GM19468 (cell line): Measurements from ENCODE around the gene OSBPL5.

Source experiments
- ATAC-seq: cut with Tn5 transposase; IDR thresholded peaks from one replicate; pipeline ENCODE4 v1.9.1; 2021; ENCODE audit warnings: mild to moderate bottlenecking, moderate library complexity, moderate number of reproducible peaks; ENCODE audit not compliant: unreplicated experiment; ENCODE audit errors: extremely low read depth

OSBPL5 gene

DNA sequence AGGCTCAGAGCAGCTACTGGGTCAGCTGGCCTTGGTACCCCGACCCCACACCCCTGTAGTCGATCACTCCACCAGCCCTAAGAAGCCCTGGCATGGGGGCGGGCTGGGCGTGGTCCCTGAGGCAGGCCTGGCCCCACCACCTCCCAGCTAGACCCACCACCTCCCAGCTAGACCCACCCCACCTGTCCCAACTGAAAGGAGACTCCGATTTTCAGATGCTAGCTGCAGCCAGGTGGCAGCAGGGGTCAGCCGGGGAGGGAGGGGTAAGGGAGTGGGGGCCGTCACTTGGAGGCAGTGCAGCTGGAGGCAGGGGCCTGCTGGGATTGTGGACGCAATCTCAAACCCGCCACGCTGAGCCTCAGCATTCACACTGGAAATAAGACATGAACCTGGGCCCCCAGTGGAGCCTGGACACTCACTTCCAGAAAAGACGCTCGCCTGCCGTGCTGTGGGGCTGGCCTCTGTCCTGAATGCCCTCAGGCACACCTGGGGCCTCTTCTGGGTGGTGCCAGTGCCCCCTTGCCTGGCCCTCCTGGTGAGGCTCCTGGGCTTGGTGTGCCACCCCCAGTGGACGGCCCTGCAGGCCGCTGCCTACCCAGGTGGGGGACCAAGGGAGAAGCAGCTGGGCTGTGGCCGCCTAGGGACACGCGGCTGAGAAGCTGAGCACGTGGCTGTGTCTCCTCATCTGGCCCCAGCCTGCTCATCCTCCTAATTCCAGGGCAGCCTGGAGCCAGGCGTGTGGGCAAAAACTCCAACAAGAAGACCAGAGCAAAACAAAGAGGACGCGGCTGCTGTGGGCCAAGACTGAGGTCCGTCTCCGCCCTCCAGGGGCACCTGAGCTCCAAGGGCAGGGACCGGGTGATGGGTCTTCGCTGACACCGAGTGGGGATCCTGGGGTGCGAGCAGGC lies 26.7 kb downstream of the OSBPL5 start:
- no peak for ATAC-seq

DNA sequence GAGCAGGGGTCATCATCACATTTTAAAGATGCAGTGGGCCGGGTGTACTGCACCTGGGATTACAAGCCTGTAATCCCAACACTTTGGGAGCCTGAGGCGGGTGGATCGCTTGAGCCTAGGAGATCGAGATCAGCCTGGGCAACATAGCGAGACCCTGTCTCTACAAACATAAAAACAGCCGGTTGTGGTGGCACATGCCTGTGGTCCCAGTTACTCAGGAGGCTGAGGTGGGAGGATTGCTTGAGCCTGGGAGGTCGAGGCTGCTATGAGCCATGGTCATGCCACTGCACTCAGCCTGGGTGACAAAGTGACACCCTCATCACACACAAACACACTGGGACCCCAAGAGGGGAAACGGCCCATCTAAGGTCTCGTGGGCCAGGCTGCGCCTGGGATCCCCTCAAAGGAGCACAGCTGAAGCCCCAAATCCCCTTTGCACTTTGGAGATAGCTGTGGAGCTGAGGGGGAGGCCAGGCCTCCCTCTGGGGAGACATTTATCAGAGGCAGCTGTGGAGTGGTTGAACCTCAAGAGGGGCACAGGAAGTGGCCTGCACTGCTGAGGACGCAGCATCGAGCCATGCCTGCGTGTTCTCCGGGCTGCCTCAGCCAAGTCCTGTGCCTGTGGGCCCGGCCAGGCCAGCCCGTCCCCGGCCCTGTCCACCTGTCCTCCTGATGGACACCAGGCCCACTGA lies 27.5 kb downstream of the OSBPL5 start:
- ATAC-seq = no peak

DNA sequence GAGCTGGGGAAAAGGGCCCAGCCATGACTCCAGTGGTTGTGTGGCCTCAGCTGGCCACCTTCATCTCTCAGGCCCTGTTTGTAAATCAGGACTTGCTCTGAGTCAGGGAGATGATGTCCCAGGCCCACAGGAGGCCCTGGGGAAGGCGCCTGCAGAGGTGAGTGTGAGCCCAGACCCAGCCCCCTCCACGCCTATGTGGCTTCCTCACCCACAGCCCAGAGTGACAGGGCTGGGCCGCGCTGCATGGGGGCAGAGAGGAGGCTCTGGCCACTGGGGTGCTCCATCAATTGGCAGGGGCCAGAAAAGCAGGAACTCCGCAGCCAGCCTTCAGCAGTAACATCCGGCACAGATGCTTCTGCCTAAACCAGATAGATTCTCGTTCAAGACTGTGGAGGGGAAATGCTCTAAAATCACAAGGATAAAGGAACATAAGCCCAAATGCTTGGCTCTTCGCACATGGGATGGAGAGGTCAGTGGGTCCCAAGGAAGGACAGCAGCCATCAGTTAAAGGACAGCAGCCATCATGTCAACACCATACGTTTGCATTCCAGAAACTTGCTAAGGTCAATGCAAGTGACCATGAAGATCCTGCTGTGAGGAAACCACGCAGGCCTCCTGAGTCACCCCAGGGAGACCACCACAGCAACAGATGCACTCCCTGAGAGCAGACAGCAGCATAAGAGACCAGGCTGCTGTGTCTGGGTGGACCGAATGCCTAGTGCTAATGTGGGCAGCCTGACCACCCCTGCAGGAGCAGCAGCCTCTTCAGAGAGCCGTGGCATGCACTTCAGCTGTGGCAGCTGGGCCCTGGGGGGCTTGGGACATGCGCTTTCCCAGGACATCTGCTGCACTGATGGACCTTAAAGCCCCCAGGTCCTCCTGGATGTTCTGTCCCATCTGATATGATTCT lies 28.3 kb downstream of the OSBPL5 start:
- no peak for ATAC-seq

DNA sequence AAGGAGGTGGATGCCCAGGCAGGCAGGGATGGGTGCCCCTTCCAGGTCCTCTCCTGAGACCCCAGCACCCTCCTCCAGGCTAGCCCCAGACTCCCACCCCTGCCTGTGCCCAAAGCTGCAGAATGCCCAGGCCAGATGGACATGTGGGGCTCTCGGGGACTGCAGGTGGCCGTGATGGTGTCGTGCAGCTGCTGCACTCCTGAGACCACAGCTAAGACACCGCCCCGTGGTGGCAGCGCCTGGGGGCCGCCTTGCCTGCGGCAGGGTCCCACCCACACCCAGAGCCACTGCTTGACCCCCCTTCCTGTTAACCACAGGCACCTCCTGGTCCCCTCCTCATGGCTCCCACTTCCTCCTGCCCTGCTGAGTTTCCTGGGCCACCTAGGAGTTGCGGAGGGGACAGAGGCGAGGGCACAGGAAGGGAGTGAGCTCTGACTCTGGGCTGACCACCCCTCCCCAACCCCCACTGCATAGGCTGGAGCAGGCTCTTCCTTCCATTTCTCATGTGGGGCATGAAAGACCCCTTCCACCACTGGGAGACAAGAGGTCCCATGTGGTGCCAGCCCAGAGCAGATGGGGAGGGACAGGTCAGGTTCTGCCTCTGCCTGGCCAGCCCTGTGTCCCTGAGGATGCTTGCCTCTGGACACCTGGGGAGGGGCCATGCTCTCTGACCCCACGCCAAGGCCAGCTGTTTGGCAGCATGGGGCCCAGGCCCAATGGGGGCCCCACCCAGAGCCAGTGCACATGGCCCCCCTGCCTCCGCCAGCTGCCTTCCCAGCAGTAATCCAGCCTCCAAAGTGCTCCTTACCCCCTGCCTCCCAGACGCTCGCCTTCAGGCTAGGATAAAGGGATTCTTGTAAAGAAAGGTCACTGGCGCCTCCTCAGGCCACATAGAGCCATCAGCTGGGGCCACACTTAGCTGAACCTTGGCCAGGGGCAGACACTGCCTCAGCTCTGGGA lies 29.3 kb downstream of the OSBPL5 start:
- ATAC-seq = no peak

DNA sequence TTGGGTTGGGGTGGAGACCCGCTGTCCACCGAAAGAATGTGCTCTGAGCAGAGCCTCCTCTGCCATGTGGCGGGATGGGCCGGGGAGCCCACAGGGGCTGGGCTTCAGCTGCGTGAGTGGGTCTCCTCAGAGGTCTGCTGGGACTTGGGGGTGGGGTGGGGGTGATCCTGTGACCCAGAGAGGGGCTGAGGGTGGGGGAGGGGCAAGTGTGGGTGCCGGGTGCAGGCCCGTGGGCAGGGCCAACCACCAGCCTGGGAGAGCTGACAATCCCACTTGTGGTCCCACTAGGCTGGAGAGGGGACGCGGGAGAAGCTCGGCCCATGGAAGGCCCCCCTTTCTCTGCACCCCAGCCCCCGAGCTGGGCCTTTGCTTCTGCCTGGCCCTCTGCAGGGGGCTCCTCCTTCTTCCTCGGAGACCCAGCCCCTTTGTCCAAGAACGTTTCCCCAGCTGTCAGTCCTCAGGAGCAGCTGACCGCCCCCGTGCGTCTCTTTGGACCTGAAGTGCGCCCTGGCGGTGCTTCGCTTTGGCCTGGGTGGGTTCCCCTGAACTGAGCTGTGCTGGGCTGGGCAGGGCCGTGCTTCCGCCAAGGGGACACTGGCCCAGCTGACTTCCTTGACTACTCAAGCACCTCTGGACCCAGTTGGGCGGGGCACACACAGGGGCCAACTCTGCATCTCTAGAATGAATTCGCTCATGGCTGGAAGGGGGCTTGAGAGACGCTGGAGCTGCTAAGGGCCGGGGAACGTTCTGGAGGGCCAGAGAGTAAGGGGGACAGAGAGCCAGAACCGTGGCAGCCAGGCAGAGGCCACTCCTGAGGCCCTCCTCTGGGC lies 30.2 kb downstream of the OSBPL5 start:
- no peak for ATAC-seq

DNA sequence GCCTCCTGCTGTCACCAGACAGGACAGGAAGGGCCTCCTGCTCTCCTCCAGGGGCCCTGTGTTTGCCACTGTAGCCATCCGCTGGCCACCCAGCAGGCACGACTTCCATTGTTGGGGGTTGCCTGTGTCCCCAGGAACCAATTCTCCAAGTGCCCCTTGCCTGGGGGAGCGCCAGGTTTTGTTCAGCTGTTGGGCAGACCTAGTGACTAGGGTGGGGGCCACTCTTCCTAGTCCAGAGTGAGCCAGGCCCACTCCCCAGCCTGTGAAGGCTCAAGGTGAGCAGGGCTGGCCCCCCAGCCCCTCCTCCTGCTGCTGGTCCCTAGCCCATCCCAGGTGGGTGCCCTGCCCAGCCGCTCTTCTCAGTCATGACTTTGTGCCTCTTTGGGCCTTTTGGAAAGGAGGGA lies 30.9 kb downstream of the OSBPL5 start:
- ATAC-seq = no peak

DNA sequence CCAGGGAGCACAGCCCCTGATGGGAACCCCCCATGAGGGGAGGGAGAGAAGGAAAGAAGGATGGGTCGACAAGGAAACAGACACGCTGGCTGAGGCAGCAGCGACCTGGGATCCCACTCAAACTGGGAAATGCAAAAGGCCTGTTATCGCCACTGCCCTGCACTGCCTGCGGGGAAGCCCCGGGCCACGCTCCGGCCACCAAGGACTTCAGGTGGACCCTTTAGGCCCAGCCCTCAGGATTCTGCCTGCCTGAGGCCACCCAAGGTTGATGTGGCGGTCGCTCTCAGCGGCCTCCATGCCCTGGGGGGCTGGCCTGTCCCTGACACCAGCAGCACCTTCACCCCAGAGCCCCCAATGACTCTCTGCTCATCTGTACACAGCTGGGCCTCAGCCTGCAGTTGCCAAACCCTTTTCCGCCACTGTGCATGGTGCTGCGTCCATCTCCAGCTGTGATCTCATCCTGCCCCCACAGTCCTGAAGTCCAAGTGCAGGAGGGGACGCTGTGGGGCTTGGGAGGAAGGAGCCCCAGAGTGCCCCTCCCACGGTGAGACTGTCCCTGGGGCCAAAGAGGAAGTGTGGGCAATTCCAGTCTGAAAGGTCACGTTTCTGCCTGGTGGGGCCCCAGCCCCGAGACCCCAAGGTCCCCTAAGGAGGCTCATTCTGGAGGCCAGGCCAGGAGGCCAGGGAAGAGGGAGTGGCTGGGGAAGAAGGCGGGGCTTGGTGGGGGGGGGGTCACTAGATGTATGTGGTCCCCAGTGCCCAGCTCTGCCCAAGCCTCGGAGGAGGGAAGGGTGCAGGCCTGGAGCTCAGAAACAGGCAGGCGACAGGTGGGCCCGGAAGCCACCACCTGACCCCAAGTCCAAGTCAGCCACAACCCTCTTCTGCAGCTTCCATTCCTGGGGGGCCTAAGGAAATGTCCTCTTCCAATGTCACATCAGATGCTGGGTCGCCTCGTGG lies 31.6 kb downstream of the OSBPL5 start:
- ATAC-seq = no peak

DNA sequence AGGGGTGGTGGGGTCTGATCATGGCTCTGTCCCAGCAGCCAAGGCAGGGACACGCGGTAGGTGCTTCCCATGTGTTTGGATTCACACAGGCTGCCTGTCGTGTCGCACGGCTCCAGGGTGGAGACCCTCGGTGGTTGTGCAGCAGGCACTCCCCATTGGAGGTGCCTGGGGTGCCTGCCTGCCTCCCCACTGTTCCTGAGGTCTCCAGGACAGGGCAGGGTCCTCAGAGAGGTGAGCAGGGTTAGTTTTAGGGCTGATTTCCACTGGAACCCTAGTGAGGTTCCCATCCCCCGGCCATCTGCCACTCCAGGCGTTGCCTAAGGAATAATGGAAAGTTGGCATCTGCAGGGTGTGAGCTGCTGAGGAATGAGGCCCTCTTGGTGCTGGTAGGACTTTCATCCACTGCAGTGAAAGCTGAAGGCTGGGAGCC lies 32.3 kb downstream of the OSBPL5 start:
- ATAC-seq = no peak

DNA sequence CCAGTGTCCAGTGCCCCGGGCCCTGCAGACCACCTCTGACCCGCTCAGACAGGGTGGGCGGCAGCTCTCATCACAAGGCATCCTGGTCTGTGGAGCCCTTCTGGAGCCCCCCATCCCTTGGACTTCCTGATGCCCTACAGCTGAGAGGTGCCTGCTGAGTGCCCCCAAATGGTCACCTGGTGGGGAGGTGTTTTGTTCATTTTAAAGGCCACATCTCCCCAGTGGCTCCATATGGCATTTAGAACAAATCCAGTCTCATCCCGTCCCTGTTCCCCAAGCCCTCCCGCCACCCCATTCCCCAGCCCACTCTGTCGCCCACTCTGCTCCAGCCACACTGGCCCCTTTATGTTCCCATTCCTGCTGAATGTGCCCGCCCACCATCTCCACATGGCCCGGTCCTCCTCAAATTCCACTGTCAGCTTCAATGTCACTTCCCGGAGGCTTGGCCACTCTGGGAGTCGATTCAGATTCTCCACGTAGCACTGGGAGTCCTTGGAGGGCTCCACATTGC lies 32.8 kb downstream of the OSBPL5 start:
- no peak for ATAC-seq

DNA sequence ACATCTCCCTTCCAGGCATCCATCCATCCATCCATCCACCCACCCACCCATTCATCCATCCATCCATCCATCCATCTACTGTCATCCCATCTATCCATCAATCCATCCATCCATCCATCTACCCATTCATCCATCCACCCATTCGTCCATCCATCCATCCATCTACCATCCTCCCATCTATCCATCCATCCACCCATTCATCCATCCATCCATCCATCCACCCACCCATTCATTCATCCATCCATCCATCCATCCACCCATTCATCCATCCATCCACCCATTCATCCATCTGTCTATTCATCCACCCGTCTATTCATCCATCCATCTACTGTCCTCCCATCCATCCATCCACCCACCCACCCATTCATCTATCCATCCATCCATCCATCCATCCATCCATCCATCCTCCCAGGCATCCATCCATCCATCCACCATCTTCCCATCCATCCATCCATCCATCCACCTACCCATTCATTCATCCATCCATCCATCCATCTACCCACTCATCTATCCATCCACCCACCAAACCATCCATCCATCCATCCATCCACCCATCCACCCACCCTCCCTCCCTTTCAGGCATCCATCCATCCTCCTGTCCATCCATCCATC lies 33.7 kb downstream of the OSBPL5 start:
- no peak for ATAC-seq

DNA sequence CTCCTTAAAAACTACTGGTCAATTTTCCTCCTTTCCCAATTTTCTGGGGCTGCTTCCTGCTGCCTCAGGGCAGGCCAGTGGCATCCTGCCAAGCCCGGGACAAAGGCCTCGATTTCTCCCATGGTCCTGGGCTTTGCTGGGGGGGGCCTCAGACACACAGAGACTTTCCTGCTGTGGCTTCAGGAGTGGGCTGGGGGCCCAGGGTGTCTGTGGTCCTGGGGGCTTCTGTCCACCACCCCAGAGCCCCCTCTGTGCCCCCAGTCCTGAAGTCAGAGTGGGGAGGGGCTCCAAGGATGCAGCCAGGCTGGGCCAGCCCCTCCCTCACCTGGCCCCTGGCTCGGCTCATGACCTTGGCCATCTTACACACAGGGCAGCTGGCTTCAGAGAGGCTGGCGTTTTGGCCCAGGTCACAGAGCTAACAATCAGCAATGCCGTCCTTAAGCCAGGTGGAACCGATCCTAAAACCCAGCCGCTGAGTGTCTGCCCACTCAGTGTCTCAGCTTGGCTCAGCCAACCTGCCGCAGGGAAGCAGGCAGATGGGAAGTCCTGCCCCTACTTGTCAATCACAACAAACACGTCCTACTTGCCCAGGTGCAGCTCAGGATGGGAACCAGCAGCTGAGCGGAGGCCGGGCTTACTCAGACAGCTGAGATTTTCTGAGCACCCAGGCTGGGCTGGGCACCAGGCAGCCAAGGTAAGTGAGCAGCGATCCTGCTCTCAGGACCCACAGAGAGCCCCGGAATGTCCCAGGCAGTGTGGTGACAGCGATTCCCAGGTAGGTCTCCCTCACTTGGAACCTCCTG lies 34.6 kb downstream of the OSBPL5 start:
- ATAC-seq = no peak

DNA sequence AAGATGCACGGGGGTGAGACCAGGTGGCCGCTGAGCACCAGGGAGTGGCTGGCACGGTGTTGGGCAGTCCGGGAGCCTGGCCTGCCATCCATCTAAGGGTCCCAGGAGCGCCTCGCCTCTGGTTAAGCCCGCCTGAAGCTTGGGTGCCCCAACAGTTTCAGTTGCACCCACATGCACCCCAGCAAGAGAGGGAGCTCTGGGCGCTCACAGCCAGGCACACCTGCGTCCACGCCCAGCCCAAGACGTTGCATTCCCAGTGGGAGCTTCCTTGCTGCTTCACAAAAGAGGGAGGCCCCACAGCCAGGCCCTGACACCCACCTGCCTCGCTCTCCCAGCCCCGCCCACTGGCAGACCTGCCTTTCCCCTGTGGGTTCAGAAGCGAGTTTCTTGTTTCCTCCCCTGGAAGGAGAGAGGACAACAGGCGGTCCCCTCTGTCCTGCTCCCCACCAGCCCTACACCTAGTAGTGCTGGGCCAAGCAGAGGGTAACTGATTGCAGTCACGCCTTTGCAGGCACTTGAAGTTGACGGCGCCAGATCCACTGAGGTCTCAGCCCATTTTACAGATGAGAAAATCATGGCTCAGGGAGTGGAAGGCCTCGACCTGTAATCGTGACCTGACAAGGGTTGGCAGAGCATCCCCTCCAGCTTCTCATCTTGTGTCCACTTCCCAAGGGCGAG lies 35.4 kb downstream of the OSBPL5 start:
- no peak for ATAC-seq

DNA sequence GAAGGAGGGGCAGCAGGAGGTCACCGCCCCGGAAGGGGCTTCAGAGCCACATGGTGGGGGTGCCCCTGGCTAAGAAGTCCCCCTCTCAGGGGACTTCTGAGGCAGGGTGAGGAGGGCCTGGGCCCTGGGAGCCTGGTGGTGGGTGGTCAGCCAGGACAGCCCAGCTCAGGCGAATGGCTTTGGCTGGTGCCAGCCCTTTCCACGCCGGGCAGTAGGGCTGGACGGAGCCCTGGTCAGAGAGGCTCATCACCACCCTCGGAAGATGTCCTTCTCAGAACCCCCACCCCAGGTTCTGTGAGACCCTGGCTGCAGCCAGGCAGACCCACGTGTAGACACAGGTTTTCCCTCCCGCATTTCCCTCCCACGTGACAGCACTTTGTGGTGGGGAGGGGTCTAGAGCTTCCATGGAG lies 35.9 kb downstream of the OSBPL5 start:
- ATAC-seq = no peak

DNA sequence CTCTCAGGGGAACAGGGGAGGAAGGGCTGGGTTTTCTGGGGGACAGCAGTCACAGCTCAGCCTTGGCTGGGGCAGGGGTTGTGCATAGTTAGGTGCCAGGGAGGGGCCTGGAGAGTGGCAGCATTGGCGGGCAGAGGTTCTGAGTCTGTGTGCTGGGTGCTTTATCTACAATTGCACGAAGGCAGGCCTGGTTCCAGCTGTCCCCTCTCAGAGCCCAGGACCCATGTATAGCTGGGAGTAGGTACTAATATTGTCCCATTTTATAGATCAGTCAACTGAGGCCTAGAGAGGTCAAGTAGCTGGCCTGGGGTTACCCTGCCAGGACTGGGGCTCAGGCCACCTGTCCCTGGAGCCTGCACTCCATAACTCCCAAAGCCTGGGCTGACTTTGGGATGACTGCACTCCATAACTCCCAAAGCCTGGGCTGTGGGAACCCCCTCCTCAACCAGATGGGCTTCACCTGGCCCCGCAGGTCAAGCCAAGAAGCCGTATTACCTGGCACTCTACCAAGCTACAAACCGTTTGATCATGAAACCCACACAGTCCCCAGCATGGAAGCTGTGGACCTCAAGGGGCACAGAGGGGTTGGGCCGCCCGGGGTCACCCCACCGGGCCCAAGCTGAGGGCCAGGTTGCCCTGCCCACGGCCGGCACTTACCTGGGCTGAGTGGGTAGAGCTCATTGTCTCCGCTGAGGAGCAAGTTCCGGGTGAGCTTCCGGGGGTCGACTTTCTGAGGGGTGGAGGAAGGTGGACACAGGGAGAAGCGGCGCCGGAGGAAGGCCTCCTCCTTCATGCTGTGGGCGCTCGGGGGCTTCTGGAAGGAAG lies 36.5 kb downstream of the OSBPL5 start:
- ATAC-seq = no peak
